HepG2 (cell line): ENCODE data around the gene DGAT2. TPM values are rescaled to one million over a fixed set of nuclear protein-coding genes. Genes with fewer than 3 reads are reported as not detected.

Experiments
- ATAC-seq: fragments of 200-7000 bp; cut with Tn5 transposase; 3 replicates; pipeline ENCODE4 v1.9.1; 2020; ENCODE audit warnings: mild to moderate bottlenecking, moderate library complexity
- BruUV-seq: library from RNA; stranded (reverse); fragments of 400-500 nt; replicated peaks from 2 replicates; lab custom pipeline; 2021; lab: Mats Ljungman, UMichigan
- CTCF ChIA-PET: fragments of 300-600 bp; formaldehyde crosslinking; extraction: SDS; loops from one replicate; lab custom pipeline; 2021; ENCODE audit warnings: low total read pairs, inconsistent platforms, low intra/inter-chr PET ratio; lab: Yijun Ruan, JAX
- POLR2A ChIA-PET: fragments of 350-600 bp; sonication (Branson Sonifier 250); formaldehyde crosslinking; loops from one replicate; lab custom pipeline; 2020; ENCODE audit warnings: antibody characterized with exemption, inconsistent platforms; lab: Yijun Ruan, JAX
- DNase-seq: peaks from one replicate; pipeline ENCODE4 v3.0.0-alpha.2; 2015; ENCODE audit warnings: low spot score
- FAIRE-seq: peaks from 3 replicates; lab custom pipeline; 2011; peaks lifted over from hg19 to GRCh38; lab: Jason Lieb, UNC
- H2AFZ ChIP-seq: one replicate; pipeline ENCODE4 v1.6.1; 2011; ENCODE audit warnings: low read length, inconsistent platforms
- H3K27ac ChIP-seq: fragments of 300-600 bp; 3 replicates; pipeline ENCODE4 v1.8.0; 2011; ENCODE audit warnings: mixed run types, mild to moderate bottlenecking, mixed read lengths, low read length, inconsistent platforms; ENCODE audit not compliant: insufficient read depth; ENCODE audit errors: extremely low read length
- H3K27me3 ChIP-seq, 2 experiments: fragments of 200-600 bp in 1 of 2; 2 replicates in 1 of 2; 3 replicates in 1 of 2; pipeline versions ENCODE4 v1.6.0 to v1.8.0; 2011; ENCODE audit warnings: low read length in 2 of 2, mild to moderate bottlenecking in 2 of 2, moderate library complexity in 2 of 2, inconsistent platforms in 1 of 2; ENCODE audit not compliant: insufficient read depth in 2 of 2, control insufficient read depth in 1 of 2
- H3K36me3 ChIP-seq, 2 experiments: fragments of 200-600 bp in 1 of 2; replicated peaks in 1 of 2; 2 replicates in 1 of 2; 3 replicates in 1 of 2; pipeline versions ENCODE4 v1.5.1 to v1.8.0; 2011; ENCODE audit warnings: low read length in 2 of 2, inconsistent platforms in 1 of 2; ENCODE audit not compliant: insufficient read depth in 2 of 2, control insufficient read depth in 1 of 2
- H3K4me1 ChIP-seq: 2 replicates; pipeline ENCODE4 v1.5.1; 2012; ENCODE audit warnings: low read length, inconsistent platforms; ENCODE audit not compliant: insufficient read depth
- H3K4me2 ChIP-seq: 2 replicates; pipeline ENCODE4 v1.6.0; 2011; ENCODE audit warnings: low read depth, low read length, inconsistent platforms
- H3K4me3 ChIP-seq, 3 experiments: fragments of 200-600 bp in 1 of 3; sonication (generic), shearing (Covaris generic) in 1 of 3; replicated peaks in 1 of 3; 2 replicates each; pipeline ENCODE4 v1.5.1; 2011 to 2016; ENCODE audit warnings: low read length in 3 of 3, inconsistent platforms in 2 of 3, low read depth in 2 of 3, mild to moderate bottlenecking in 2 of 3, control low read depth in 1 of 3, mixed read lengths in 1 of 3; ENCODE audit not compliant: insufficient read depth in 1 of 3
- H3K79me2 ChIP-seq: one replicate; pipeline ENCODE4 v1.6.1; 2011; ENCODE audit warnings: low read length, inconsistent platforms; ENCODE audit not compliant: insufficient read depth
- H3K9ac ChIP-seq: 2 replicates; pipeline ENCODE4 v1.6.0; 2011; ENCODE audit warnings: mild to moderate bottlenecking, low read depth, low read length, inconsistent platforms; ENCODE audit not compliant: insufficient read depth
- H3K9me3 ChIP-seq: 2 replicates; pipeline ENCODE4 v1.5.1; 2012; ENCODE audit warnings: mild to moderate bottlenecking, low read length
- H4K20me1 ChIP-seq: 2 replicates; pipeline ENCODE4 v1.6.0; 2011; ENCODE audit warnings: inconsistent platforms, mild to moderate bottlenecking, low read length, moderate library complexity; ENCODE audit not compliant: insufficient read depth
- ADNP ChIP-seq: sonication (generic); formaldehyde crosslinking; IDR thresholded peaks from 2 replicates; pipeline ENCODE4 v1.4.0; 2020; ENCODE audit warnings: missing genetic modification reagents
- EP300 ChIP-seq, 3 experiments: sonication (generic) in 1 of 3; formaldehyde crosslinking in 1 of 3; IDR thresholded peaks; 2 replicates each; pipeline versions ENCODE4 v1.5.1 to v1.6.1; 2011 to 2020; ENCODE audit warnings: low read depth in 2 of 3, low read length in 2 of 3, borderline replicate concordance in 1 of 3, improper control_type of control experiment in 1 of 3, mild to moderate bottlenecking in 1 of 3, missing genetic modification reagents in 1 of 3, moderate library complexity in 1 of 3
- GTF3A ChIP-seq: sonication (generic); formaldehyde crosslinking; conservative IDR thresholded peaks from 2 replicates; pipeline ENCODE4 v1.4.0; 2020; ENCODE audit warnings: mild to moderate bottlenecking, missing genetic modification reagents
- KAT2B ChIP-seq: fragments of 150-350 bp; IDR thresholded peaks from 2 replicates; pipeline ENCODE4 v1.6.1; 2014; ENCODE audit warnings: low read depth, low read length, borderline replicate concordance
- NR2F1 ChIP-seq, 2 experiments: fragments of 450-650 bp in 1 of 2; formaldehyde crosslinking in 1 of 2; IDR thresholded peaks; 2 replicates each; pipeline versions ENCODE4 v1.5.0 to v1.6.1; 2016 to 2020; ENCODE audit warnings: mild to moderate bottlenecking in 1 of 2, missing compliant biosample characterization in 1 of 2, missing genetic modification reagents in 1 of 2, moderate library complexity in 1 of 2
- SALL2 ChIP-seq: sonication (generic); formaldehyde crosslinking; IDR thresholded peaks from 2 replicates; pipeline ENCODE4 v1.8.1; 2023; ENCODE audit warnings: mild to moderate bottlenecking, missing genetic modification reagents, inconsistent platforms
- TEAD2 ChIP-seq: sonication (generic); formaldehyde crosslinking; IDR thresholded peaks from 2 replicates; pipeline ENCODE4 v1.9.0; 2021; ENCODE audit warnings: missing genetic modification reagents
- TRIM24 ChIP-seq: sonication (generic); formaldehyde crosslinking; IDR thresholded peaks from 2 replicates; pipeline ENCODE4 v1.8.0; 2022; ENCODE audit warnings: mild to moderate bottlenecking, missing genetic modification reagents
- ZBTB49 ChIP-seq: sonication (generic); formaldehyde crosslinking; IDR thresholded peaks from 2 replicates; pipeline ENCODE4 v1.4.0; 2020; ENCODE audit warnings: missing genetic modification reagents, borderline replicate concordance
- ZFP36 ChIP-seq: fragments of 150-350 bp; IDR thresholded peaks from 2 replicates; pipeline ENCODE4 v1.6.1; 2018; ENCODE audit warnings: borderline replicate concordance, low read length, low read depth; ENCODE audit not compliant: partially characterized antibody
- ZNF253 ChIP-seq: sonication (generic); formaldehyde crosslinking; IDR thresholded peaks from 2 replicates; pipeline ENCODE4 v1.8.0; 2022; ENCODE audit warnings: mild to moderate bottlenecking, missing genetic modification reagents, borderline replicate concordance
- ZNF382 ChIP-seq: sonication (generic); formaldehyde crosslinking; IDR thresholded peaks from 2 replicates; pipeline ENCODE4 v1.5.0; 2020; ENCODE audit warnings: missing genetic modification reagents, mild to moderate bottlenecking, borderline replicate concordance
- ZNF451 ChIP-seq: sonication (generic); formaldehyde crosslinking; IDR thresholded peaks from 2 replicates; pipeline ENCODE4 v1.5.0; 2020; ENCODE audit warnings: mild to moderate bottlenecking, missing genetic modification reagents
- ZNF569 ChIP-seq: sonication (generic); formaldehyde crosslinking; IDR thresholded peaks from 2 replicates; pipeline ENCODE4 v1.5.0; 2020; ENCODE audit warnings: mild to moderate bottlenecking, missing genetic modification reagents, moderate library complexity, borderline replicate concordance
- ZZZ3 ChIP-seq: sonication (generic); formaldehyde crosslinking; IDR thresholded peaks from 2 replicates; pipeline ENCODE4 v1.4.0; 2020; ENCODE audit warnings: missing genetic modification reagents, mild to moderate bottlenecking, borderline replicate concordance
- WGBS: methylation state at CpG from one replicate; pipeline ENCODE4 v1.1.6; 2017; ENCODE audit warnings: low lambda C conversion rate; 5-methylcytosine and 5-hydroxymethylcytosine counted together
- in situ Hi-C: cut with HindIII; loops from 2 replicates; pipeline ENCODE4 v1.10.0; 2017; ENCODE audit warnings: low pct_unique_long_range_greater_than_20kb; ENCODE audit not compliant: extremely low pct_ligation_motif_present
- intact Hi-C: fragments of 100-400 bp; cut with micrococcal nuclease; formaldehyde crosslinking; loops from one replicate; pipeline ENCODE4 v1.10.0; 2022; ENCODE audit not compliant: unreplicated experiment
- polyA plus RNA-seq, 8 experiments: library from polyadenylated mRNA; depleted of rRNA in 3 of 8; stranded (reverse) in 7 of 8; unstranded in 1 of 8; fragments of >200 nt; fragmentation: Illumina TruSeq in 4 of 8; extraction: Trizol in 4 of 8; gene quantifications; 2 replicates each; pipeline versions ENCODE4 v1.2.1 to v1.2.3, GENCODE V29; 2011 to 2016; ENCODE audit warnings: low read depth in 4 of 8, missing spikeins in 1 of 8, mixed read lengths in 1 of 8; ENCODE audit not compliant: insufficient read depth in 1 of 8
- total RNA-seq, 5 experiments: library from RNA; depleted of rRNA; stranded (reverse); fragments of >200 nt; fragmentation: Illumina TruSeq; extraction: Trizol; gene quantifications; 2 replicates each; pipeline ENCODE4 v1.2.3, GENCODE V29; 2016; ENCODE audit warnings: low read depth in 1 of 5

The DGAT2 gene
- total and polyA plus RNA-seq, 2 of the 13 experiments (the other 11 are each of a cell fraction or from before 2014, with no cell fraction given), result 39.0 to 65.6 TPM

DNA sequence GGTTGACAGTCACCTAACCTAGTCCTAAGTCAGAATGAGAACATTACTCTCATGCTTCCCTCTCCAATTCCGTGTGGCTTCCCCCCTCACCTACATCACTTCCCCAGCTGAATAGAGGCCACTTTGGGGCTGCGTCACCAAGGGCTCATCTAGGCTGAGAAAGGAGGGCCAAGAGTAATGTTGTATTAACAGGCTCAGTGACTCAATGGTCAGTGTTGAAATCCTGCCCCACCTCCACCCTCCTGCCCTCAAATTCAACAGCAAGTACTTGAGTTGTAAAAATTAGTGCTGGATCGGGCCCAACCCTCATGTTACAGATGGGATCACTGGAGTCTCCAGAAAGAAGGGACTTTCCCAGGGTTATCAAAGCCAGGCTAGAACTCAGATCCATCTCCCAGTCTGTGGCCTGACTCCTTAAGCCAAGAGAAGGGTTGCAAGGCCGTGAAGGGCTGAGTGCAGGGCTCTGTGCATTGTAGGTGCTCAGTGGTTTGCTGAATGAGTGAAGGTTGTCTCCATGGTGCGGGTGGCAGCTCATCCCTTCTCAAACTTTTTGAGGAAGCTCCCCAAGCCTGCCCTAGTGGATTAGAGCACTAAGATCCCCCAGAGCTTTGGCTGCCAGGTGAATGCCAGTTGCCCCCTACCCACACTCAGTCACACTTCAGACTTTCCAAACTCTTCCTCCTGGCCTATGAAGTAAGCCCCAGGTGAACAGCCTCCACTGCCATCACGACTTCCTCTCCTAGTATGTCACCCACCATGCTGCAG lies 3.2 kb downstream of the DGAT2 start (continued):
- no peak for TF ChIP-seq ZBTB49 (CRISPR knock-in tag)
- TF ChIP-seq ADNP (CRISPR knock-in tag), result no peak
- TF ChIP-seq SALL2, result no peak
- TF ChIP-seq ZFP36, result no peak
- TF ChIP-seq NR2F1 (CRISPR knock-in tag; IDR thresholded peaks at IDR 0.05), result no peak
- TF ChIP-seq TEAD2 (CRISPR knock-in tag), result no peak
- TF ChIP-seq, all 625 proteins: peak for 0

GRCh38 chr11:75773595-75774353 lies 5.2 kb downstream of the DGAT2 start:
- WGBS, result 95% methylated on average over 4 of the region's 5 CpGs
- Histone ChIP-seq H3K4me3 (no peak overlapping the region), H4K20me1 (no peaks in the 10 kb centered on the region), H3K9ac (no peak overlapping the region), H3K27me3 (no peaks in the 10 kb centered on the region), H3K9me3 (no peaks in the 10 kb centered on the region), H3K4me1 (peaks cover 36% of the 10 kb centered on the region), H3K4me2 (no peak overlapping the region), H2AFZ (no peak overlapping the region), H3K79me2 (peaks cover 34% of the 10 kb centered on the region), H3K36me3 (peaks cover 0 to 14% of the 10 kb centered on the region in 2 experiments; a peak in 2 of 5 replicates), H3K27ac (no peak overlapping the region)
- intact Hi-C loops (no loop called here), in situ Hi-C loops (no loop called here)
- FAIRE-seq (no peak), ATAC-seq (no peak), DNase-seq (no peak)
- POLR2A ChIA-PET, result interaction anchor here (0.8 to 2.0 kb wide), 3 partner anchors 9 to 22 kb away, joined by 3 to 12 read pairs (median 4); no protein-coding TSS in a partner anchor
- BruUV-seq, result no TSS peak
- CTCF ChIA-PET, result no interaction called here
- TF ChIP-seq ZNF451 (CRISPR knock-in tag) (no peak), ZNF382 (CRISPR knock-in tag) (no peak), EP300 (IDR thresholded peaks at IDR 0.05; ENCODE audit: low read depth in 2 of 2, low read length in 2 of 2) (no peak), EP300 (CRISPR knock-in tag; IDR thresholded peaks at IDR 0.05; ENCODE audit: borderline replicate concordance) (no peak), ZNF569 (CRISPR knock-in tag) (no peak), KAT2B (no peak), TRIM24 (no peak), ZZZ3 (no peak), GTF3A (CRISPR knock-in tag) (no peak), ZNF253 (CRISPR knock-in tag) (no peak)
